Measurements from ENCODE around the gene LHPP.
"Not testable (repeated sequence)": the region's sequence is repeated elsewhere in the genome, so short reads cannot be mapped to it uniquely, and the experiment has no call there.

Gene LHPP

GRCh38 chr10:124598196-124598595 lies 136.6 kb downstream of the LHPP start:
- DNase-seq, result no peak

- DNase-seq, result no peak
These were observed 137.4 kb downstream of the LHPP start for GRCh38 chr10:124598773-124599587.

GRCh38 chr10:124599588-124600050 lies 138.0 kb downstream of the LHPP start:
- DNase-seq, result no peak

- no peak for DNase-seq
These were observed 138.6 kb downstream of the LHPP start for GRCh38 chr10:124600051-124600880.

DNA sequence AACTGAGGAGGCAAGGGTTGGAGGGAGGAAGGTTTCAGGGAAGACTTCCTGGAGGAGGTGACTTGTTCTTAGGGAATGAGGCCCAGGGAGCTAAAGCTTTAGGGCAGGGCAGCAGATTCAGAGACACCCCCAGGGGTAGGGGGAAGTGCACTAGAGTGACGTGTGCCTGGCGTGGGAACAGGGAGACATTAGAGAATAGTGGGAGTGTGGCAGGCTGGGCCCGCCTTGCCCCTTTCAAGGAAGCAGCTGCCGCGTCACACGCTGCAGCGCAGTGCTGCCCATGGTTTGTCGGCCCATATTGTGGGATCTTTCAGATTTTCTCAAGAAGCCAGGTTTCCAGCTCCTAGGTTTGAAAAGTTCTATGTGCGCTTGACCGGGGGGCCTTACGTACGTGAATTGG lies 139.4 kb downstream of the LHPP start:
- DNase-seq, result no peak

DNA sequence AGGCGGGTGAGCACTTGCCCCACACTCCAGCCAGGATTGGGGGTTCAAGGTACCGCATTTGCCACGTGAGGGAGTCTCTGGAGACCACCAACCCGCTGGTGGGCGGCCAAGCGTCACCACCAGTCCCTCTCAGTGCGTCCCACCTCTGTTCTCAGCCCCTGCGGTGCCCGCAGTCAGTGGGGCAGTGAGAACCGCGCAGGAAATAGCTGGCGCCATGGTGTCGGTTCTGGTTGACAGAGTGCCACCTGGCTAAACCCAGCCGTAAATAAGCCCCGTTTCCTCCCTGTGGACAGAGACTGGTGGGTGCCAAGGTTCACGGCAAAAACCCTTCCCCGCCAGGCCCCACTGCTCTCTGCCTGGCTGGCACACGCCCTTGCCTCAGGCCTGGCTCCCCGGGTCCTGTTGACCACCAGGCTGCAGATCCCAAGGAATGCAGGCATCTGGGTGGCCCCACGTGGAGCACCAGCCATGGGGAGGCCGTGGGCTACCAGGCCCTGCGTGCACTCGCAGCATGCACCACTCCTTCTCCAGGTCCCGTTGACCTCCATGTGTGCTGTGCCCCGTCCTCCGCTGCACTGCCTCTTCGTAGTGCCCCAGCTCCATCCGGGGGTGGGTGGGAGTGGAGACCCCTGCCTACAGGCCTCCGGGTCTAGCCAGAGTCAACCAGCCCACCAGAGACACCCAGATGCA lies 140.0 kb downstream of the LHPP start:
- DNase-seq, result no peak

DNA sequence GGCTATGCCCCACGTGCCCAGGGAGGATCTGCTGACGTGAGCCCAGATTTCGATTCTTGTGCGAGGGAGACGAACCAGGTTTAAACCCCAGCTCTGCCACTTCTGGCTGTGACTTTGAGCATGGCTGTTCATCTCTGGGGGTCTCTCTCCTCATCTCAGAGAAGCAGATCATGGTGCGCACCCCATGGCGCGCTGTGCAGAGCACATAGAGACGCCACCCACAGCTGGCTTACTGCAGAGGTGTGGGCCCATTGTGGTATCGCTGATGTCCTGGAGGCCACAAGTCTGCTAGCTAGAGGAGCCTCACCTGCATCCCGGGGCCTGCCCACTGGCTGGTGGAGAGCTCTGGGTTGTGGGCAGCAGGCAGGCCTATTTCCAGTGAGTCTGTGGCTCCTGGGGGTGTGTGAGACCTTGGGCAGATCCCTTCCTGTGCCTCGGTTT lies 140.5 kb downstream of the LHPP start:
- no peak for DNase-seq

DNA sequence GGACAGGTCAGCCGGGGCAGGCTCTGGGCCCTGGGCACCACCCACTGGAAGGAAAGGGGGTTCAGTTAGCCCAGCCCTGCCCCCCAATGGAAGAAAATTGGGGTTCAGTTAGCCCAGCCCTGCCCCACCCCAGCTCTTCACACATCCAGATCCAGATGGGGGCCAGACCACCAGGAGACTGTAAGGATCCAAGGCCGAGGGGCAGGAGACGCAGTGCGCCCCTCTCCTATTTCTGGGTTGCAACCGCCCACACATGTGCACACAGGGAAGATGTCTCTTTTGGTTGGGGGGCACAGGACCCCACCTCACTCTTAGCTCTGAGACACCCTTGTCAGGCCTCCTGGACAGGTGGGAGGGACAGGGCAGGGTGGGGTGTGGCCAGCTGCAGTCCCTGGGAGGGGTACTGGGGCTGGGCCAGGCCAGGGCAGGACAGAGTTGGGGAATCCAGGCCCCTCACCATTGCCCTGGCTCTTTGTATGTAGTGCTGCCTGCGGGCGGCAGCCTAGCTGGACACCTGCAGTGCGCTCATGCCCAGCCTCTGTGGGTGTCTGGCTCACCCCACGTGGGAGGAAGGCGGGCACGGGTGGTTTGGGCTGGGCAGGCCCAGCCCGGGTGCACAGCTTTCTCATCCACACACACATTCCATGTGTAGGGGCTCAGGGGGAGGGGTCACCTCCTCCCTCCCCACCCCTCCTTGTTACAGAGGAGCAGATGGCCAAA lies 141.2 kb downstream of the LHPP start:
- DNase-seq, result no peak

- no peak for DNase-seq
These were observed 142.0 kb downstream of the LHPP start for GRCh38 chr10:124603376-124604213.

DNA sequence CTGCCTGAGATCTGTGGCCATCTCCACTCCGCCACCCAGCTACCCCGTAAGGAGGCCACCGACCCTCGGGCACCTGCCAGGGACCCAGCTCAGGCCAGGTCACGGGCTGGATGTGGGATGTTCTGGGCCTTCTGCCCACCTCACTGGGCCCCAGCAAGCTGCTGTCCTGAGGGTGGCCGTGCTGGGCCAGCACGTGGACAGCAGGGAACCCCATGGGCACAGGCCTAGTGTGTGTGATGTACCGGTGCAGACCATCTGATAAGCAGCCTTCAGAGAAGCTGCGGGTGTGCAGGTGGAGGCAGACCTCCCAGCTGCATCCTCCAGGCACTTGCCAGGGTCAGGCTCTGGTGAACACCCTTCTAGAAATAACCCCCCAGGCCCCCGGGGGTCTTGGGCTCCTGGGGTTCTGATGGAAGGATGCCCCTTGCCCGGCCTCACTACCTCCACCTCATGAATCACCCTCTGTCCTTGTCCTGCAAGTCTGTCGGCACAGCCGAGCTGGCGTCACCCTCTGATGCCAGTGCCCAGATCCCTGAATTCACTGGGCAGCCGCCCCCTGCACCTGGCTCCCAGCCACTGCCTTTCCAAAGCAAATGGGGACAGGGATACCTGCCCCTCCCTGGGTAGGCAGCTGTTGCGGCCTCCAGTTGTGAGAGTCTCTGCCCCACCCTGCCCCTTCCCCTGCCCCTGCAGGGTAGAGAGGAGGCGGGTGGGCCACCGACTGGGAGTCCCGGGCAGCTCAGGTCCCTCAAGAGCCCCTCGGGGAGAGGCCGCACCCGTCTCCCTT lies 142.8 kb downstream of the LHPP start:
- no peak for DNase-seq

GRCh38 chr10:124605001-124605370 lies 143.4 kb downstream of the LHPP start:
- DNase-seq, result no peak

GRCh38 chr10:124605481-124605855 lies 143.8 kb downstream of the LHPP start:
- DNase-seq, result no peak

GRCh38 chr10:124605856-124606812 lies 144.5 kb downstream of the LHPP start:
- no peak for DNase-seq

GRCh38 chr10:124606822-124607221 lies 145.2 kb downstream of the LHPP start:
- DNase-seq, result no peak

DNA sequence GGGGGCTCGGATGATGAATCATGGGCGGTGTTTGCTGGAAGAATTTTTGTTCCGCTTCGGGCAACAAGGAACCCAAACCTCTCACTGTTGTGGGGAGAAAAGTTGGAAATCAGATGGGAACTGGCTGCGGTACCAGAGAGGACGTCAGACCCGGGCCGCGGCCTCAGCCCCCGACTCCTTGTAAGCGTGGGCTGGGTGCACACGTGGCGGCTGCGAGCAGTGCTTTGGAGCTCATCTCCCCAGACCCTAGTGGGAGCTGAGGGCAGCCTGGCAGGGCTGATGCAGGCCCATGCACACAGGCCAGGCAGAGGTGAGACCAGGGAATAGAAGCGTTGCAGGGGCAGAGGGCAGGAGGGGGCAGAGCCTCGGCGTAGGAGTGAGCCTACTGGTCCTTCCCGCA lies 146.1 kb downstream of the LHPP start:
- DNase-seq, result no peak

DNA sequence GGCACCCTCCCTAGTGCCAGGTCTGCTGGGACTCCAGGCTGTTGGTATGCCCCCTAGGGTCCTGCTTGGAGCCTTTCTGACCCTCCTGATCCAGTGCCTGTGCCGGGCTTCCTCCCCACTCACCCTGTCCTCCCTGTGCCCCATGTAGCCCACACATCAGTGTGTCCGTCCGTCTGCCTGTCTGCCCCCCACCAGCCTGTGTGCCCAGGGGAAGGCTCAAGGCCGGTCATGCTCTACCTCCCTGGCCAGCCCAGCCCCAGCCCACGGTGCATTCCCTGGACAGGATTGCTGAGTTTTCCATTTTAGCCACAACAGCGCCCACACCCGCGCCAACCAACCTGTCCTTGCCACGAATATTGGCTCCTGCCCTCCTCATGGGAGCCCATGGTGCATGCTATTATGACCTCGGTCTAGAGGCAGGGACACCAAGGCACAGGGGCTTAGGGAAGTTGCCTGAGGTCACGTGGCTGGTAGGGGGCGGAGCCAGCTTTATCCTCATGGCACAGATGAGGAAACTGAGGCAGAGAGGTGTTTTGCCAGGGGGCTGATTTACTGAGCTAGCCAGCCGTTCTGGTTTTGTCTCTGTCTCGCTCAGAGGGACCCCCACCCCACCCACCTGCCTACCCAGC lies 146.6 kb downstream of the LHPP start:
- no peak for DNase-seq

DNA sequence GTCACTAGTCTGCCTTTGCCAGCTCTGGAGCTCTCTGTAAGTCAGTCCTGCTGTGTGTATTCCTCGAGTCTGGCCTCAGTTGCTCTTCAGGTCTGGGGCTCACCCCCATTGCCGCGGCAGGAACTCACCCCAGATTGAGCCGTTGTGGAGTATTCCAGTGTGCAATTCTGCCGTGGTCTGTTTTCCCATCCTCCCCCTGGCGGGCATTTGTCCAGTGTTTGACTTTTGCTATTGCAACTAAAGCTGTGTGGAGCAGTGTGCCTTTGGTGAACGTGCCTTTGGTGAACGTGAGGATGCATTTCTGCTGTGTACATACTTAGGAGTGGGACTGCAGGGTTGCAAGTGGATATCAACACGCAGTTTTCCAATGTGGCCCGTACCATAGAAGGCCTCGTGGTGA lies 148.1 kb downstream of the LHPP start:
- DNase-seq, result no peak

DNA sequence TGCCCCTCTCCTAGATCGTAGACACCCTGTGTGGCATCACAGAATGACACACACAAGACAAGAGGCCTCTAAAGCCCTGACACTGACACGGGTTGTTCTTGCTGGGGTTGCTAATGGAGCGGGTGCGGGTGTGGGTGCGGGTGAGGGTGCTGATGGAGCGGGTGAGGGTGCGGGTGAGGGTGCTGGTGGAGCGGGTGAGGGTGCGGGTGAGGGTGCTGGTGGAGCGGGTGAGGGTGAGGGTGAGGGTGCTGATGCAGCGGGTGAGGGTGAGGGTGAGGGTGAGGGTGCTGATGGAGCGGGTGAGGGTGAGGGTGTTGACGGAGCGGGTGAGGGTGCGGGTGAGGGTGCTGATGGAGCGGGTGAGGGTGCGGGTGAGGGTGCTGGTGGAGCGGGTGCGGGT lies 148.6 kb downstream of the LHPP start:
- DNase-seq, result not testable (repeated sequence)

DNA sequence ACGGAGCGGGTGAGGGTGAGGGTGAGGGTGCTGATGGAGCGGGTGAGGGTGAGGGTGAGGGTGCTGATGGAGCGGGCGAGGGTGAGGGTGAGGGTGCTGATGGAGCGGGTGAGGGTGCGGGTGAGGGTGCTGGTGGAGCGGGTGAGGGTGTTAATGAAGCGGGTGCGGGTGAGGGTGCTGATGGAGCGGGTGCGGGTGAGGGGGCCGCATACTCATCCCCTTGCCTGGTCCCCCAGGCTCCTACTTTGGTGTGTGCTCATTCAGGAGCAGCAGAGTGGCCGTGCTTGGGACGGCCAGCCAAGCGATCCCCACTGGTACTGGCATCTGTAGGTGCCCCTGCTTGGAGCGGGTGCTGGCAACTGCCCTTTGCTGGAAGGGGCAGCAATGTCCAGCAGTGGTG lies 149.2 kb downstream of the LHPP start:
- DNase-seq, result not testable (repeated sequence)
